Mesothelial cell of epicardium (in vitro differentiated cells): ENCODE results near the gene HOXB1. TPM values are rescaled to one million over a fixed set of nuclear protein-coding genes. Genes with fewer than 3 reads are reported as not detected.
A peak's percentile ranks its signal among the peaks of the same experiment; 100 is the strongest.

Experiments used
- DNase-seq, 2 experiments: peaks; one replicate each; pipeline ENCODE4 v3.0.0; 2021; ENCODE audit warnings: low spot score in 2 of 2; ENCODE audit not compliant: unreplicated experiment in 2 of 2
- H3K27ac Mint-ChIP-seq: 2 replicates; pipeline ENCODE4 v1.8.0; 2021; ENCODE audit warnings: mixed read lengths
- H3K27me3 Mint-ChIP-seq: 2 replicates; pipeline ENCODE4 v1.8.0; 2021; ENCODE audit warnings: low read depth, mixed read lengths
- H3K36me3 Mint-ChIP-seq: 2 replicates; pipeline ENCODE4 v1.8.0; 2021; ENCODE audit warnings: mixed read lengths
- H3K4me1 Mint-ChIP-seq: 2 replicates; pipeline ENCODE4 v1.8.0; 2021; ENCODE audit warnings: mixed read lengths
- H3K4me3 Mint-ChIP-seq: 2 replicates; pipeline ENCODE4 v1.8.0; 2021; ENCODE audit warnings: mild to moderate bottlenecking, moderate library complexity, mixed read lengths
- H3K9me3 Mint-ChIP-seq: 2 replicates; pipeline ENCODE4 v1.8.0; 2021; ENCODE audit warnings: mixed read lengths
- CTCF ChIP-seq: fragments of 200-600 bp; sonication (generic); IDR thresholded peaks from one replicate; pipeline ENCODE4 v1.5.0; 2021; ENCODE audit warnings: antibody characterized with exemption; ENCODE audit not compliant: unreplicated experiment
- total RNA-seq: library from RNA; stranded (reverse); gene quantifications from 3 replicates; pipeline ENCODE4 v1.2.1, GENCODE V29; 2021

Gene HOXB1
- total RNA-seq, 1 donor from 2014 or later = 0.25 TPM

- H3K27ac Mint-ChIP-seq = peak overlapping the region; percentile 100
- H3K27me3 Mint-ChIP-seq = peaks cover 4% of the 10 kb centered on the region
- no peak for TF ChIP-seq CTCF
- DNase-seq = no peak
- H3K4me3 Mint-ChIP-seq = peak overlapping the region; percentile 84
- peaks cover 88% of the 10 kb centered on the region for H3K4me1 Mint-ChIP-seq
- H3K9me3 Mint-ChIP-seq = no peaks in the 10 kb centered on the region
- peaks cover 15% of the 10 kb centered on the region for H3K36me3 Mint-ChIP-seq
These were observed 23.8 kb upstream of the HOXB1 start for GRCh38 chr17:48554412-48555257.

GRCh38 chr17:48553826-48554225 lies 23.0 kb upstream of the HOXB1 start:
- H3K27ac Mint-ChIP-seq = peak overlapping the region; percentile 100
- DNase-seq = no peak
- no peaks in the 10 kb centered on the region for H3K9me3 Mint-ChIP-seq
- peaks cover 19% of the 10 kb centered on the region for H3K36me3 Mint-ChIP-seq
- peak overlapping the region; percentile 84 for H3K4me3 Mint-ChIP-seq
- peaks cover 85% of the 10 kb centered on the region for H3K4me1 Mint-ChIP-seq
- peaks cover 4% of the 10 kb centered on the region for H3K27me3 Mint-ChIP-seq
- no peak for TF ChIP-seq CTCF

- H3K9me3 Mint-ChIP-seq = no peaks in the 10 kb centered on the region
- no peak for DNase-seq
- H3K27ac Mint-ChIP-seq = peak overlapping the region; percentile 100
- peaks cover 4% of the 10 kb centered on the region for H3K27me3 Mint-ChIP-seq
- peak overlapping the region; percentile 84 for H3K4me3 Mint-ChIP-seq
- no peak for TF ChIP-seq CTCF
- peaks cover 19% of the 10 kb centered on the region for H3K36me3 Mint-ChIP-seq
- H3K4me1 Mint-ChIP-seq = peaks cover 85% of the 10 kb centered on the region
These were observed 22.4 kb upstream of the HOXB1 start for GRCh38 chr17:48553190-48553547.

GRCh38 chr17:48552466-48553189 lies 21.8 kb upstream of the HOXB1 start:
- TF ChIP-seq CTCF = no peak
- peaks cover 85% of the 10 kb centered on the region for H3K4me1 Mint-ChIP-seq
- H3K36me3 Mint-ChIP-seq = peaks cover 19% of the 10 kb centered on the region
- H3K27me3 Mint-ChIP-seq = peaks cover 4% of the 10 kb centered on the region
- H3K4me3 Mint-ChIP-seq = peak overlapping the region; percentile 84
- DNase-seq = no peak
- H3K9me3 Mint-ChIP-seq = no peaks in the 10 kb centered on the region
- H3K27ac Mint-ChIP-seq = peak overlapping the region; percentile 100

GRCh38 chr17:48551596-48552465 lies 21.0 kb upstream of the HOXB1 start:
- Mint-ChIP-seq H3K9me3 (no peaks in the 10 kb centered on the region), H3K36me3 (peaks cover 19% of the 10 kb centered on the region), H3K4me3 (peak overlapping the region; percentile 49), H3K27ac (peak overlapping the region; percentile 99), H3K4me1 (peaks cover 85% of the 10 kb centered on the region), H3K27me3 (peaks cover 4% of the 10 kb centered on the region)
- no peak for TF ChIP-seq CTCF
- no peak for DNase-seq
